RPMI7951 (cell line): ENCODE data around the gene OSBPL2. TPM values are rescaled to one million over a fixed set of nuclear protein-coding genes. Genes with fewer than 3 reads are reported as not detected.

ENCODE experiments used
- DNase-seq: peaks from one replicate; pipeline ENCODE4 v3.0.0-alpha.2; 2012; ENCODE audit warnings: low read depth
- total RNA-seq: library from RNA; depleted of rRNA; stranded (reverse); fragments of >200 nt; shearing (Covaris generic); gene quantifications from 2 replicates; pipeline ENCODE4 v1.2.3, GENCODE V29; 2014

The OSBPL2 gene
- total RNA-seq, 1 experiment from 2014 or later: 18.6 TPM

GRCh38 chr20:62254021-62254724 lies 15.9 kb downstream of the OSBPL2 start:
- no peak for DNase-seq

GRCh38 chr20:62255976-62256375 lies 17.7 kb downstream of the OSBPL2 start:
- no peak for DNase-seq

GRCh38 chr20:62258499-62259293 lies 20.4 kb downstream of the OSBPL2 start:
- DNase-seq: peak; percentile 37

- no peak for DNase-seq
These were observed 20.9 kb downstream of the OSBPL2 start for GRCh38 chr20:62259294-62259565.

- no peak for DNase-seq
These were observed 23.7 kb downstream of the OSBPL2 start for GRCh38 chr20:62262064-62262463.

GRCh38 chr20:62263396-62263795 lies 25.1 kb downstream of the OSBPL2 start:
- no peak for DNase-seq

GRCh38 chr20:62265365-62265764 lies 27.0 kb downstream of the OSBPL2 start:
- no peak for DNase-seq

- DNase-seq: no peak
These were observed 28.0 kb downstream of the OSBPL2 start for GRCh38 chr20:62266340-62266739.

- no peak for DNase-seq
These were observed 28.5 kb downstream of the OSBPL2 start for GRCh38 chr20:62266851-62267250.

- no peak for DNase-seq
These were observed 29.2 kb downstream of the OSBPL2 start for GRCh38 chr20:62267543-62267942.

- DNase-seq: no peak
These were observed 30.0 kb downstream of the OSBPL2 start for GRCh38 chr20:62268228-62268900.

- no peak for DNase-seq
These were observed 31.1 kb downstream of the OSBPL2 start for GRCh38 chr20:62269378-62269777.

- no peak for DNase-seq
These were observed 31.6 kb downstream of the OSBPL2 start for GRCh38 chr20:62269871-62270270.

- DNase-seq: no peak
These were observed 33.9 kb downstream of the OSBPL2 start for GRCh38 chr20:62272200-62272599.

- no peak for DNase-seq
These were observed 35.1 kb downstream of the OSBPL2 start for GRCh38 chr20:62273416-62273815.

GRCh38 chr20:62274332-62274950 lies 36.1 kb downstream of the OSBPL2 start:
- DNase-seq: no peak

GRCh38 chr20:62275219-62275618 lies 36.9 kb downstream of the OSBPL2 start:
- no peak for DNase-seq

- DNase-seq: no peak
These were observed 38.1 kb downstream of the OSBPL2 start for GRCh38 chr20:62276439-62276838.

GRCh38 chr20:62277253-62277652 lies 38.9 kb downstream of the OSBPL2 start:
- DNase-seq: no peak

GRCh38 chr20:62280303-62280702 lies 42.0 kb downstream of the OSBPL2 start:
- no peak for DNase-seq

- DNase-seq: no peak
These were observed 43.0 kb downstream of the OSBPL2 start for GRCh38 chr20:62281161-62281933.

GRCh38 chr20:62282103-62282502 lies 43.8 kb downstream of the OSBPL2 start:
- no peak for DNase-seq
